OCI-LY1 (cell line): ENCODE results near the gene BRS3.

Experiments
- H2AFZ ChIP-seq: fragments of 200-600 bp; sonication (generic), shearing (Covaris generic); 2 replicates; pipeline ENCODE4 v1.6.0; 2014; ENCODE audit warnings: antibody characterized with exemption, mild to moderate bottlenecking, low read length
- H3F3A ChIP-seq: fragments of 200-600 bp; sonication (generic), shearing (Covaris generic); 2 replicates; pipeline ENCODE4 v1.6.0; 2014; ENCODE audit warnings: mild to moderate bottlenecking, antibody characterized with exemption, low read length, moderate library complexity; ENCODE audit not compliant: insufficient read depth
- H3K27ac ChIP-seq: fragments of 200-600 bp; sonication (generic); 2 replicates; pipeline ENCODE4 v1.5.1; 2014; ENCODE audit warnings: low read length, mixed run types, mild to moderate bottlenecking, low read depth; ENCODE audit not compliant: poor library complexity, severe bottlenecking
- H3K27me3 ChIP-seq: fragments of 200-600 bp; sonication (generic); 2 replicates; pipeline ENCODE4 v1.6.0; 2014; ENCODE audit warnings: antibody characterized with exemption, mild to moderate bottlenecking, low read length, moderate library complexity; ENCODE audit not compliant: insufficient read depth
- H3K36me3 ChIP-seq: fragments of 200-600 bp; sonication (generic); 2 replicates; pipeline ENCODE4 v1.6.1; 2014; ENCODE audit warnings: mild to moderate bottlenecking, antibody characterized with exemption, low read length, moderate library complexity, mixed read lengths; ENCODE audit not compliant: insufficient read depth
- H3K4me1 ChIP-seq: fragments of 200-600 bp; sonication (generic); 2 replicates; pipeline ENCODE4 v1.5.1; 2014; ENCODE audit warnings: mild to moderate bottlenecking, low read length, moderate library complexity; ENCODE audit not compliant: insufficient read depth, severe bottlenecking
- H3K4me2 ChIP-seq: fragments of 200-600 bp; sonication (generic), shearing (Covaris generic); 2 replicates; pipeline ENCODE4 v1.6.1; 2014; ENCODE audit warnings: low read length
- H3K4me3 ChIP-seq: fragments of 200-600 bp; sonication (generic); 2 replicates; pipeline ENCODE4 v1.5.1; 2014; ENCODE audit warnings: low read length, low read depth, mild to moderate bottlenecking, mixed read lengths; ENCODE audit not compliant: poor library complexity, severe bottlenecking
- H3K79me2 ChIP-seq: fragments of 200-600 bp; shearing (Covaris generic); 2 replicates; pipeline ENCODE4 v1.6.1; 2016; ENCODE audit warnings: mixed run types, low read length, mixed read lengths; ENCODE audit not compliant: insufficient read depth
- H3K9ac ChIP-seq: fragments of 200-600 bp; sonication (generic), shearing (Covaris generic); 2 replicates; pipeline ENCODE4 v1.6.1; 2014; ENCODE audit warnings: mild to moderate bottlenecking, low read length, mixed read lengths
- H3K9me2 ChIP-seq: fragments of 200-600 bp; sonication (generic), shearing (Covaris generic); 2 replicates; pipeline ENCODE4 v1.6.1; 2014; ENCODE audit warnings: low read depth, mild to moderate bottlenecking, low read length, mixed read lengths
- H3K9me3 ChIP-seq: fragments of 200-600 bp; shearing (Covaris generic); 2 replicates; pipeline ENCODE4 v1.6.1; 2014; ENCODE audit warnings: low read length, mixed read lengths
- H4K20me1 ChIP-seq: fragments of 200-600 bp; sonication (generic), shearing (Covaris generic); 2 replicates; pipeline ENCODE4 v1.6.0; 2016; ENCODE audit warnings: mild to moderate bottlenecking, low read length; ENCODE audit not compliant: insufficient read depth
- EZH2 ChIP-seq: fragments of 200-600 bp; sonication (generic), shearing (Covaris generic); IDR thresholded peaks from 2 replicates; pipeline ENCODE4 v1.8.0; 2017; ENCODE audit warnings: borderline replicate concordance, mixed run types, mild to moderate bottlenecking, antibody characterized with exemption, low read length, moderate library complexity, mixed read lengths
- TF ChIP-seq, protein P1 (sequence below): fragments of 200-600 bp; sonication (generic), shearing (Covaris generic); IDR thresholded peaks from 2 replicates; pipeline ENCODE4 v1.5.1; 2017; ENCODE audit warnings: mild to moderate bottlenecking, antibody characterized with exemption, low read length, moderate library complexity, mixed read lengths

BRS3 gene

DNA sequence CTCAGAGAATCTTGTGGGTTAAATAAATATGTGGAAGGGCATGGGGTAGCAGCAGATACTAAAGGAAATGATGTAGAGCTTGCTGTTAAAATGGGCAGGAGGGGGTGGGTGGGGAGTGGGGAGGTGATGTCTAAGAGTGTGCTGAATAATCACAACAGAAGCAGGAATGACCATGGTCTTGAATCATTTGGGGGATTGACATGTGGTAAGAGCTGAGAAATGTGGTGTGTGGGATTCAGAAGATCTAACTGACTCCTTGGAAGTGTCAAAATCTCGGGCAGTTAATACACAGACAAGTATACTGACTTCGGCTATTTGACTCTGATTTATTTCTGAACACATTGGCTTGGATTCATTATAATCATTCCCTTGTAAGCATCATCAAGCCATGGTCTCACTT is 51.1 kb downstream of the BRS3 start:
- no peaks in the 10 kb centered on the region for H3K9me2 ChIP-seq
- H3K36me3 ChIP-seq: no peaks in the 10 kb centered on the region
- H4K20me1 ChIP-seq: no peaks in the 10 kb centered on the region
- no peaks in the 10 kb centered on the region for H3K27me3 ChIP-seq
- no peak overlapping the region for H3K4me3 ChIP-seq
- no peak overlapping the region for H3K27ac ChIP-seq
- H3K9ac ChIP-seq: no peak overlapping the region
- no peak for TF ChIP-seq EZH2
- TF ChIP-seq, protein P1, sequence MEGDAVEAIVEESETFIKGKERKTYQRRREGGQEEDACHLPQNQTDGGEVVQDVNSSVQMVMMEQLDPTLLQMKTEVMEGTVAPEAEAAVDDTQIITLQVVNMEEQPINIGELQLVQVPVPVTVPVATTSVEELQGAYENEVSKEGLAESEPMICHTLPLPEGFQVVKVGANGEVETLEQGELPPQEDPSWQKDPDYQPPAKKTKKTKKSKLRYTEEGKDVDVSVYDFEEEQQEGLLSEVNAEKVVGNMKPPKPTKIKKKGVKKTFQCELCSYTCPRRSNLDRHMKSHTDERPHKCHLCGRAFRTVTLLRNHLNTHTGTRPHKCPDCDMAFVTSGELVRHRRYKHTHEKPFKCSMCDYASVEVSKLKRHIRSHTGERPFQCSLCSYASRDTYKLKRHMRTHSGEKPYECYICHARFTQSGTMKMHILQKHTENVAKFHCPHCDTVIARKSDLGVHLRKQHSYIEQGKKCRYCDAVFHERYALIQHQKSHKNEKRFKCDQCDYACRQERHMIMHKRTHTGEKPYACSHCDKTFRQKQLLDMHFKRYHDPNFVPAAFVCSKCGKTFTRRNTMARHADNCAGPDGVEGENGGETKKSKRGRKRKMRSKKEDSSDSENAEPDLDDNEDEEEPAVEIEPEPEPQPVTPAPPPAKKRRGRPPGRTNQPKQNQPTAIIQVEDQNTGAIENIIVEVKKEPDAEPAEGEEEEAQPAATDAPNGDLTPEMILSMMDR: no peak
- no peaks in the 10 kb centered on the region for H3F3A ChIP-seq
- no peaks in the 10 kb centered on the region for H3K79me2 ChIP-seq
- H2AFZ ChIP-seq: no peak overlapping the region
- H3K4me2 ChIP-seq: no peak overlapping the region
- H3K9me3 ChIP-seq: no peaks in the 10 kb centered on the region
- no peaks in the 10 kb centered on the region for H3K4me1 ChIP-seq

GRCh38 chrX:136540226-136540625 is 52.5 kb downstream of the BRS3 start:
- H3K27me3 ChIP-seq: no peaks in the 10 kb centered on the region
- TF ChIP-seq, protein P1: no peak
- TF ChIP-seq EZH2: no peak
- H4K20me1 ChIP-seq: no peaks in the 10 kb centered on the region
- H3K4me1 ChIP-seq: no peaks in the 10 kb centered on the region
- H3K4me3 ChIP-seq: no peak overlapping the region
- no peaks in the 10 kb centered on the region for H3K79me2 ChIP-seq
- H3K9ac ChIP-seq: no peak overlapping the region
- H3K36me3 ChIP-seq: no peaks in the 10 kb centered on the region
- H3K27ac ChIP-seq: no peak overlapping the region
- no peaks in the 10 kb centered on the region for H3F3A ChIP-seq
- H3K9me3 ChIP-seq: no peaks in the 10 kb centered on the region
- H2AFZ ChIP-seq: no peak overlapping the region
- no peaks in the 10 kb centered on the region for H3K9me2 ChIP-seq
- no peak overlapping the region for H3K4me2 ChIP-seq

DNA sequence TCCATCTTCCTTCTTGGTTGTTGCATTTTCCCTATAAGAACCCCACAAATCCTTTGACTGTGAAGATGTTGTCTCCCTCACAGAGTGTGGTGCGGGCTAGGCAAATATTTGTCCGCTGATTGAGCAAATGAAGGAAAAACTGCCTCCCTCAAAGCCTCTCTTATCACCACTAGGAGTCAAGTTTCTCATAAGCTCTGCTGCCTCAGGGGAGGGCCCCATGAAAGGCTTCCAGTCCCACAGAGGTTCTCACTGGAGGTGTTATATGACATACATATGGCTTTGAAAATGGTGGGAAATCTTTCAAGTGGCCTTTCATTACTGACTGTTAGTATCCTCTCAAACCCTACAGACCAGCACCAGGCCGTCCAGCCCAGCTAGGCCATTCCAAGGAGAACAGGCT is 53.5 kb downstream of the BRS3 start:
- Histone ChIP-seq H3K9ac (no peak overlapping the region), H3K9me2 (no peaks in the 10 kb centered on the region), H3K27ac (no peak overlapping the region), H3K79me2 (no peaks in the 10 kb centered on the region), H2AFZ (no peak overlapping the region), H3F3A (no peaks in the 10 kb centered on the region), H3K9me3 (no peaks in the 10 kb centered on the region), H4K20me1 (no peaks in the 10 kb centered on the region), H3K4me3 (no peak overlapping the region), H3K4me1 (no peaks in the 10 kb centered on the region), H3K27me3 (no peaks in the 10 kb centered on the region), H3K4me2 (no peak overlapping the region), H3K36me3 (no peaks in the 10 kb centered on the region)
- TF ChIP-seq EZH2: no peak
- TF ChIP-seq, protein P1: no peak
